HL-60 (cell line): ENCODE data around the gene CEBPE.

Experiments used
- GABPA ChIP-seq: IDR thresholded peaks from 2 replicates; pipeline ENCODE4 v1.6.1; 2012; ENCODE audit warnings: low read depth
- POLR2AphosphoS5 ChIP-seq: IDR thresholded peaks from 2 replicates; pipeline ENCODE4 v1.6.1; 2012; ENCODE audit warnings: low read depth
- SPI1 ChIP-seq: IDR thresholded peaks from 2 replicates; pipeline ENCODE4 v1.6.1; 2012; ENCODE audit warnings: low read depth, mild to moderate bottlenecking, borderline replicate concordance
- TF ChIP-seq, protein P1 (sequence below): IDR thresholded peaks from one replicate; pipeline ENCODE4 v1.5.1; 2011; ENCODE audit warnings: low read length, control low read depth, inconsistent platforms; ENCODE audit not compliant: insufficient read depth
- TF ChIP-seq, protein P2 (sequence below): IDR thresholded peaks from 2 replicates; pipeline ENCODE4 v1.6.1; 2012; ENCODE audit warnings: low read depth; ENCODE audit not compliant: insufficient replicate concordance

DNA sequence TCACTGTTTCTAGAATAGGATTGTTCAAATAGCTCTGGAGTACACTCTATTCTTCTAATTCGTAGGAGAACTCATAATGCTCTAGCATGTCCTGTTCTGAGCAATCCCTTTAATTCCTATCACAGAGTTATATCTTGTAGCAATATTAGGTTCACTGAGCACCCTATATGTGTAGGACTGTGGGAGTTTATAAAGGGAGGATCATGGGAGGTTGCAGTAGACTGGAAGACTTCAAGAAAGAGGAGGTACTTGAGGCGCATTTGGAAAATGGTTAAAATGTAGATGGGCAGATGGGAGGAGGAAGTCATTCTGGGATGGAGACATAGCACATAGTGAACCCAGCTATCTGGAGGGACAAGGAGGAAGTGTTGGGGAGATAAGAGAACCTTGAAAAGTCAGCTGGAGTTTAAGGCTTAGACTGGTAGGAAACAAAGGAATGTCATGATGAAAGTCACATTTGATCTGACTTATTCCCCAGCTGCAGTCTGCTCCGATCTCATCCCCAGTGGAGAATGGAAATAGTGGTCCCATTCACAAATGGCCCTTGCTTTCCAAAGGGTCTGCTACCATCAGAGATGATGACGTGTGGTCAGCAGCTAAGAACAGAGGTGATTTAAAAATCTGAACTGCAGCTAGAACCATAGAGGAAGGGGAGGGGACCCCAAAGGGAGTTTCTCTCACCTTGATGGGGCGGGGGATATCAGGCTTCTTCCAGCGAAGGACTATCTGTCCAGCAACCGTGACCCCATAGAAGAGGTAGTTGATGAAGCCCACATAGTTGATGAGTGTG is 10.1 kb upstream of the CEBPE start:
- TF ChIP-seq GABPA: no peak
- TF ChIP-seq, protein P1, sequence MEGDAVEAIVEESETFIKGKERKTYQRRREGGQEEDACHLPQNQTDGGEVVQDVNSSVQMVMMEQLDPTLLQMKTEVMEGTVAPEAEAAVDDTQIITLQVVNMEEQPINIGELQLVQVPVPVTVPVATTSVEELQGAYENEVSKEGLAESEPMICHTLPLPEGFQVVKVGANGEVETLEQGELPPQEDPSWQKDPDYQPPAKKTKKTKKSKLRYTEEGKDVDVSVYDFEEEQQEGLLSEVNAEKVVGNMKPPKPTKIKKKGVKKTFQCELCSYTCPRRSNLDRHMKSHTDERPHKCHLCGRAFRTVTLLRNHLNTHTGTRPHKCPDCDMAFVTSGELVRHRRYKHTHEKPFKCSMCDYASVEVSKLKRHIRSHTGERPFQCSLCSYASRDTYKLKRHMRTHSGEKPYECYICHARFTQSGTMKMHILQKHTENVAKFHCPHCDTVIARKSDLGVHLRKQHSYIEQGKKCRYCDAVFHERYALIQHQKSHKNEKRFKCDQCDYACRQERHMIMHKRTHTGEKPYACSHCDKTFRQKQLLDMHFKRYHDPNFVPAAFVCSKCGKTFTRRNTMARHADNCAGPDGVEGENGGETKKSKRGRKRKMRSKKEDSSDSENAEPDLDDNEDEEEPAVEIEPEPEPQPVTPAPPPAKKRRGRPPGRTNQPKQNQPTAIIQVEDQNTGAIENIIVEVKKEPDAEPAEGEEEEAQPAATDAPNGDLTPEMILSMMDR: no peak
- TF ChIP-seq POLR2AphosphoS5: no peak
- TF ChIP-seq, protein P2, sequence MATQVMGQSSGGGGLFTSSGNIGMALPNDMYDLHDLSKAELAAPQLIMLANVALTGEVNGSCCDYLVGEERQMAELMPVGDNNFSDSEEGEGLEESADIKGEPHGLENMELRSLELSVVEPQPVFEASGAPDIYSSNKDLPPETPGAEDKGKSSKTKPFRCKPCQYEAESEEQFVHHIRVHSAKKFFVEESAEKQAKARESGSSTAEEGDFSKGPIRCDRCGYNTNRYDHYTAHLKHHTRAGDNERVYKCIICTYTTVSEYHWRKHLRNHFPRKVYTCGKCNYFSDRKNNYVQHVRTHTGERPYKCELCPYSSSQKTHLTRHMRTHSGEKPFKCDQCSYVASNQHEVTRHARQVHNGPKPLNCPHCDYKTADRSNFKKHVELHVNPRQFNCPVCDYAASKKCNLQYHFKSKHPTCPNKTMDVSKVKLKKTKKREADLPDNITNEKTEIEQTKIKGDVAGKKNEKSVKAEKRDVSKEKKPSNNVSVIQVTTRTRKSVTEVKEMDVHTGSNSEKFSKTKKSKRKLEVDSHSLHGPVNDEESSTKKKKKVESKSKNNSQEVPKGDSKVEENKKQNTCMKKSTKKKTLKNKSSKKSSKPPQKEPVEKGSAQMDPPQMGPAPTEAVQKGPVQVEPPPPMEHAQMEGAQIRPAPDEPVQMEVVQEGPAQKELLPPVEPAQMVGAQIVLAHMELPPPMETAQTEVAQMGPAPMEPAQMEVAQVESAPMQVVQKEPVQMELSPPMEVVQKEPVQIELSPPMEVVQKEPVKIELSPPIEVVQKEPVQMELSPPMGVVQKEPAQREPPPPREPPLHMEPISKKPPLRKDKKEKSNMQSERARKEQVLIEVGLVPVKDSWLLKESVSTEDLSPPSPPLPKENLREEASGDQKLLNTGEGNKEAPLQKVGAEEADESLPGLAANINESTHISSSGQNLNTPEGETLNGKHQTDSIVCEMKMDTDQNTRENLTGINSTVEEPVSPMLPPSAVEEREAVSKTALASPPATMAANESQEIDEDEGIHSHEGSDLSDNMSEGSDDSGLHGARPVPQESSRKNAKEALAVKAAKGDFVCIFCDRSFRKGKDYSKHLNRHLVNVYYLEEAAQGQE: no peak
- peak; percentile 85 for TF ChIP-seq SPI1
